Trophoblast cell (in vitro differentiated cells and primary cell): ENCODE data around the gene PLA2G4B.

Experiments used
- DNase-seq, 2 donors: peaks; one replicate each; pipeline ENCODE4 v3.0.0-alpha.2; 2016
- H2AFZ ChIP-seq: 2 replicates; pipeline ENCODE4 v1.6.1; 2013; ENCODE audit warnings: low read length, moderate library complexity, mild to moderate bottlenecking; ENCODE audit not compliant: insufficient read depth, poor library complexity
- H2AK5ac ChIP-seq: 2 replicates; pipeline ENCODE4 v1.6.1; 2013; ENCODE audit warnings: mild to moderate bottlenecking, low read length
- H2BK120ac ChIP-seq: 2 replicates; pipeline ENCODE4 v1.6.1; 2013; ENCODE audit warnings: low read length, mild to moderate bottlenecking, moderate library complexity; ENCODE audit not compliant: insufficient read depth, poor library complexity
- H2BK12ac ChIP-seq: 2 replicates; pipeline ENCODE4 v1.6.1; 2013; ENCODE audit warnings: mild to moderate bottlenecking, low read length, moderate library complexity
- H2BK5ac ChIP-seq: 2 replicates; pipeline ENCODE4 v1.6.1; 2013; ENCODE audit warnings: low read length, low read depth, moderate library complexity, mild to moderate bottlenecking; ENCODE audit not compliant: poor library complexity
- H3K14ac ChIP-seq: 2 replicates; pipeline ENCODE4 v1.6.1; 2013; ENCODE audit warnings: mild to moderate bottlenecking, low read length
- H3K18ac ChIP-seq: 2 replicates; pipeline ENCODE4 v1.6.1; 2013; ENCODE audit warnings: mild to moderate bottlenecking, low read length
- H3K23ac ChIP-seq: 2 replicates; pipeline ENCODE4 v1.6.1; 2013; ENCODE audit warnings: low read length
- H3K27ac ChIP-seq: 2 replicates; pipeline ENCODE4 v1.5.1; 2013; ENCODE audit warnings: low read depth, mild to moderate bottlenecking, inconsistent platforms, low read length, moderate library complexity
- H3K27me3 ChIP-seq: 2 replicates; pipeline ENCODE4 v1.6.1; 2013; ENCODE audit warnings: inconsistent platforms, mild to moderate bottlenecking, low read length, moderate library complexity; ENCODE audit not compliant: insufficient read depth
- H3K36me3 ChIP-seq, 2 experiments: 1 replicate in 1 of 2; 2 replicates in 1 of 2; pipeline ENCODE4 v1.6.1; 2013; ENCODE audit warnings: low read length in 2 of 2, mild to moderate bottlenecking in 2 of 2, moderate library complexity in 1 of 2; ENCODE audit not compliant: insufficient read depth in 2 of 2, control insufficient read depth in 1 of 2
- H3K4ac ChIP-seq: 2 replicates; pipeline ENCODE4 v1.6.1; 2013; ENCODE audit warnings: low read depth, mild to moderate bottlenecking, low read length, moderate library complexity
- H3K4me1 ChIP-seq, 2 experiments: 1 replicate in 1 of 2; 2 replicates in 1 of 2; pipeline ENCODE4 v1.6.1; 2013; ENCODE audit warnings: low read length in 2 of 2, mild to moderate bottlenecking in 2 of 2, moderate library complexity in 1 of 2; ENCODE audit not compliant: insufficient read depth in 2 of 2, control insufficient read depth in 1 of 2
- H3K4me2 ChIP-seq: 2 replicates; pipeline ENCODE4 v1.6.1; 2013; ENCODE audit warnings: inconsistent platforms, mild to moderate bottlenecking, low read length, moderate library complexity
- H3K4me3 ChIP-seq: 2 replicates; pipeline ENCODE4 v1.5.1; 2013; ENCODE audit warnings: mild to moderate bottlenecking, low read depth, low read length, inconsistent platforms
- H3K79me1 ChIP-seq: one replicate; pipeline ENCODE4 v1.6.1; 2013; ENCODE audit warnings: low read length
- H3K79me2 ChIP-seq: 2 replicates; pipeline ENCODE4 v1.6.1; 2013; ENCODE audit warnings: low read length, mild to moderate bottlenecking; ENCODE audit not compliant: control insufficient read depth, insufficient read depth, poor library complexity
- H3K9ac ChIP-seq: 2 replicates; pipeline ENCODE4 v1.6.1; 2013; ENCODE audit warnings: mild to moderate bottlenecking, low read length
- H3K9me3 ChIP-seq: 2 replicates; pipeline ENCODE4 v1.6.1; 2013; ENCODE audit warnings: low read depth, mild to moderate bottlenecking, control low read depth, inconsistent platforms, low read length; ENCODE audit not compliant: insufficient read depth
- H4K12ac ChIP-seq: 2 replicates; pipeline ENCODE4 v1.6.1; 2013; ENCODE audit warnings: low read depth, mild to moderate bottlenecking, low read length, moderate library complexity
- H4K8ac ChIP-seq: 2 replicates; pipeline ENCODE4 v1.6.1; 2013; ENCODE audit warnings: low read depth, mild to moderate bottlenecking, low read length, moderate library complexity
- H4K91ac ChIP-seq: one replicate; pipeline ENCODE4 v1.6.1; 2013; ENCODE audit warnings: low read depth, mild to moderate bottlenecking, low read length, moderate library complexity
- WGBS: extraction: QIAGEN DNeasy Blood & Tissue Kit; methylation state at CpG from one replicate; pipeline ENCODE4 v1.1.7; 2013; ENCODE audit warnings: missing lambda C conversion rate; ENCODE audit not compliant: insufficient read length, insufficient coverage; ENCODE audit errors: extremely low coverage; 5-methylcytosine and 5-hydroxymethylcytosine counted together

Gene PLA2G4B

GRCh38 chr15:41849204-41849603 is 10.6 kb downstream of the PLA2G4B start:
- H3K4ac ChIP-seq = no peak overlapping the region
- H3K27ac ChIP-seq = no peak overlapping the region
- H3K9ac ChIP-seq = no peak overlapping the region
- H3K79me2 ChIP-seq = no peaks in the 10 kb centered on the region
- no peak overlapping the region for H3K14ac ChIP-seq
- no peak overlapping the region for H4K12ac ChIP-seq
- H4K91ac ChIP-seq = no peak overlapping the region
- no peaks in the 10 kb centered on the region for H3K27me3 ChIP-seq
- H3K18ac ChIP-seq = no peak overlapping the region
- no peaks in the 10 kb centered on the region for H3K79me1 ChIP-seq
- H3K4me1 ChIP-seq = no peaks in the 10 kb centered on the region
- peaks cover 25% of the 10 kb centered on the region in 2 experiments for H3K36me3 ChIP-seq
- no peak overlapping the region for H2BK120ac ChIP-seq
- no peak for DNase-seq
- H3K9me3 ChIP-seq = no peaks in the 10 kb centered on the region
- no peak overlapping the region for H3K4me2 ChIP-seq
- H3K4me3 ChIP-seq = no peak overlapping the region
- no peak overlapping the region for H2BK5ac ChIP-seq
- H2AK5ac ChIP-seq = no peak overlapping the region
- H4K8ac ChIP-seq = no peak overlapping the region
- no CpG with 5 or more reads among the region's 6 CpGs for WGBS
- H3K23ac ChIP-seq = no peak overlapping the region
- H2AFZ ChIP-seq = no peak overlapping the region
- H2BK12ac ChIP-seq = no peak overlapping the region

GRCh38 chr15:41849861-41850260 is 11.2 kb downstream of the PLA2G4B start:
- no peak overlapping the region for H4K12ac ChIP-seq
- no peak overlapping the region for H4K91ac ChIP-seq
- H3K4me3 ChIP-seq = no peak overlapping the region
- H3K79me2 ChIP-seq = no peaks in the 10 kb centered on the region
- H3K23ac ChIP-seq = no peak overlapping the region
- H3K18ac ChIP-seq = no peak overlapping the region
- no peak overlapping the region for H4K8ac ChIP-seq
- WGBS = no CpG with 5 or more reads among the region's 8 CpGs
- H3K14ac ChIP-seq = no peak overlapping the region
- no peak overlapping the region for H3K9ac ChIP-seq
- DNase-seq = peak in 1 of 2 donors; percentile 33
- no peak overlapping the region for H3K4me2 ChIP-seq
- no peak overlapping the region for H2BK12ac ChIP-seq
- H3K27me3 ChIP-seq = no peaks in the 10 kb centered on the region
- no peak overlapping the region for H2AFZ ChIP-seq
- H3K9me3 ChIP-seq = no peaks in the 10 kb centered on the region
- H2BK120ac ChIP-seq = no peak overlapping the region
- no peaks in the 10 kb centered on the region for H3K79me1 ChIP-seq
- H3K4ac ChIP-seq = no peak overlapping the region
- no peak overlapping the region for H2BK5ac ChIP-seq
- peaks cover 23 to 25% of the 10 kb centered on the region in 2 experiments for H3K36me3 ChIP-seq
- H2AK5ac ChIP-seq = no peak overlapping the region
- no peaks in the 10 kb centered on the region for H3K4me1 ChIP-seq
- H3K27ac ChIP-seq = no peak overlapping the region

GRCh38 chr15:41850482-41851166 is 12.0 kb downstream of the PLA2G4B start:
- Histone ChIP-seq H3K4ac (no peak overlapping the region), H3K27ac (no peak overlapping the region), H2BK12ac (no peak overlapping the region), H4K12ac (no peak overlapping the region), H3K4me3 (no peak overlapping the region), H3K9ac (no peak overlapping the region), H2BK5ac (no peak overlapping the region), H3K14ac (no peak overlapping the region), H3K79me2 (no peaks in the 10 kb centered on the region), H4K91ac (no peak overlapping the region), H2AK5ac (no peak overlapping the region), H3K4me1 (no peaks in the 10 kb centered on the region), H3K23ac (no peak overlapping the region), H3K79me1 (no peaks in the 10 kb centered on the region), H3K36me3 (peaks cover 21 to 22% of the 10 kb centered on the region in 2 experiments), H3K18ac (no peak overlapping the region), H3K4me2 (no peak overlapping the region), H3K27me3 (no peaks in the 10 kb centered on the region), H2AFZ (no peak overlapping the region), H2BK120ac (no peak overlapping the region), H3K9me3 (no peaks in the 10 kb centered on the region), H4K8ac (no peak overlapping the region)
- no CpG with 5 or more reads among the region's 16 CpGs for WGBS
- DNase-seq = no peak

GRCh38 chr15:41851167-41851523 is 12.5 kb downstream of the PLA2G4B start:
- H2BK5ac ChIP-seq = no peak overlapping the region
- H2BK12ac ChIP-seq = no peak overlapping the region
- DNase-seq = no peak
- H3K9me3 ChIP-seq = no peaks in the 10 kb centered on the region
- H4K91ac ChIP-seq = no peak overlapping the region
- H3K79me2 ChIP-seq = no peaks in the 10 kb centered on the region
- WGBS = no CpG with 5 or more reads among the region's 11 CpGs
- no peaks in the 10 kb centered on the region for H3K79me1 ChIP-seq
- no peak overlapping the region for H3K4me2 ChIP-seq
- no peak overlapping the region for H2AFZ ChIP-seq
- peaks cover 20 to 22% of the 10 kb centered on the region in 2 experiments for H3K36me3 ChIP-seq
- no peak overlapping the region for H3K18ac ChIP-seq
- H3K4me3 ChIP-seq = no peak overlapping the region
- no peak overlapping the region for H4K12ac ChIP-seq
- no peak overlapping the region for H2AK5ac ChIP-seq
- H4K8ac ChIP-seq = no peak overlapping the region
- no peak overlapping the region for H3K4ac ChIP-seq
- no peak overlapping the region for H2BK120ac ChIP-seq
- no peaks in the 10 kb centered on the region for H3K4me1 ChIP-seq
- no peak overlapping the region for H3K9ac ChIP-seq
- no peak overlapping the region for H3K14ac ChIP-seq
- H3K27me3 ChIP-seq = no peaks in the 10 kb centered on the region
- no peak overlapping the region for H3K27ac ChIP-seq
- H3K23ac ChIP-seq = no peak overlapping the region
